ENCODE measurements around the gene ENC1.
"Not testable (repeated sequence)": the region's sequence is repeated elsewhere in the genome, so short reads cannot be mapped to it uniquely, and the experiment has no call there.

The ENC1 gene, protein sequence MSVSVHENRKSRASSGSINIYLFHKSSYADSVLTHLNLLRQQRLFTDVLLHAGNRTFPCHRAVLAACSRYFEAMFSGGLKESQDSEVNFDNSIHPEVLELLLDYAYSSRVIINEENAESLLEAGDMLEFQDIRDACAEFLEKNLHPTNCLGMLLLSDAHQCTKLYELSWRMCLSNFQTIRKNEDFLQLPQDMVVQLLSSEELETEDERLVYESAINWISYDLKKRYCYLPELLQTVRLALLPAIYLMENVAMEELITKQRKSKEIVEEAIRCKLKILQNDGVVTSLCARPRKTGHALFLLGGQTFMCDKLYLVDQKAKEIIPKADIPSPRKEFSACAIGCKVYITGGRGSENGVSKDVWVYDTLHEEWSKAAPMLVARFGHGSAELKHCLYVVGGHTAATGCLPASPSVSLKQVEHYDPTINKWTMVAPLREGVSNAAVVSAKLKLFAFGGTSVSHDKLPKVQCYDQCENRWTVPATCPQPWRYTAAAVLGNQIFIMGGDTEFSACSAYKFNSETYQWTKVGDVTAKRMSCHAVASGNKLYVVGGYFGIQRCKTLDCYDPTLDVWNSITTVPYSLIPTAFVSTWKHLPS

DNA sequence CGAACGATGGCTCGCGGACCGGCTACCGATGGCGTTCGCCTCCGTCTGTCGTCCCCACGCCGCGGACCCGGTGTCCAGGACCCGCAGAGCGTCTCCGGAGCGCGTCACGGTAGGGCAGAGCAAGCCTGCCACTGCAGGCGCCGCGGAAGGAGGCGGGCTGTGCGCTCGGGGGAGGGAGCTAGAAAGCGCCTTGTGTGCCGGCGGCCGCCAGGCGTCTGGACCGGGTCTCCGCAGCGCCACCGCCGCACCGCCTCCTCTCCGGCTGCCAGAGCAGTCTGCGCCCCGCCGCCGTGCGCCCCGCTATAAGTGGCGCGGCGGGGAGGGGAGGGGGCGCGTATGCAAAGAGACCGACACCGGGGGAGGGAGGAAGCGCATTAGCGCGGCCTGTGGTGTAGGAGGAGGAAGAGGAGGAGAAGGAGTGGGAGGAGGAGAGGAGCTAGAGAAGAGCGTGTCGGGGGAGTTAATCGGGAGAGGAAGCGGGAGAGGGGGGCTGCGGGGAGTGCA is at the start of gene ENC1:
Gene ENC1, minus strand, starts transcription at position 279 of the 504 bp plus-strand sequence. CDS start 4,243 bp downstream, outside the sequence.
- peak in 2 of 3 donors; percentile 43 to 71 for DNase-seq (ENCODE audit: low read depth in 2 of 3, low spot score in 1 of 3)

DNA sequence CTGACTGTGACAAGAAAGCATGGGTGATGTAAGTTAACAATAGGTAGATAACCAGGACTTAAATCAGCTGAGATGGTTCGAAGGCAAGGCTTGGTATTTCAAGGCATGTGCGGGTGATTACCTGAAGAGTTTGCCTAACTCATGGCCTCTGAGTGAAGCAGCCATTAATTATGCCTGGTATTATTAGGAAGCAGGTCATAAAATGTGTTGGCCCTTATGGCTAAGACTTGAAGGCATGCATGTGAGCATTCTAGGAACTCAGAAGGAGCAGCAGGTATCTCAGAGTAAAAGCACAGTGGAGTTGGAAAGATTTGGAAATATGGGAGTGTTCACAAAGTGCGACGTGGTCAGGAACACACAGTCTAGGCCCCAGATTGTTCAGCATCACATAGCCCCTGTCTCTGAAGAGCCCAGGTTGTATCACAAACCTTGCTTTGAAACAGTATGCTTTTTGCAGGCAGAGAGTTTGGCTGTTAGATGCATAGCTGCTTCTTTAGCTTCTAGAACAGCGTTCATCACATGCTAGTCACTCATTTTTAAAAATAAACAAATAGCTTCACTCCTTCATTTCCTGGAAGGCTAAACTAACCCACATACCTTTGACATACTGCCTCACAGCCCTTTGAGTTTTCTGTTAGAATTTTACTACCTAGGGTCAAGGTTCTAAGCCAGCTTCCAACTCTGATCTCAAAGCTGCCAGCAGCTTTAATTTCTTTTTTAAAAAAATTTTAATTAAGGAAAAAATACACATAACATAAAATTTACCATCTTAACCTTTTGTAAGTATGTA is 46.6 kb upstream of the ENC1 start:
- no peak for DNase-seq (ENCODE audit: low read depth in 2 of 3, low spot score in 1 of 3)

DNA sequence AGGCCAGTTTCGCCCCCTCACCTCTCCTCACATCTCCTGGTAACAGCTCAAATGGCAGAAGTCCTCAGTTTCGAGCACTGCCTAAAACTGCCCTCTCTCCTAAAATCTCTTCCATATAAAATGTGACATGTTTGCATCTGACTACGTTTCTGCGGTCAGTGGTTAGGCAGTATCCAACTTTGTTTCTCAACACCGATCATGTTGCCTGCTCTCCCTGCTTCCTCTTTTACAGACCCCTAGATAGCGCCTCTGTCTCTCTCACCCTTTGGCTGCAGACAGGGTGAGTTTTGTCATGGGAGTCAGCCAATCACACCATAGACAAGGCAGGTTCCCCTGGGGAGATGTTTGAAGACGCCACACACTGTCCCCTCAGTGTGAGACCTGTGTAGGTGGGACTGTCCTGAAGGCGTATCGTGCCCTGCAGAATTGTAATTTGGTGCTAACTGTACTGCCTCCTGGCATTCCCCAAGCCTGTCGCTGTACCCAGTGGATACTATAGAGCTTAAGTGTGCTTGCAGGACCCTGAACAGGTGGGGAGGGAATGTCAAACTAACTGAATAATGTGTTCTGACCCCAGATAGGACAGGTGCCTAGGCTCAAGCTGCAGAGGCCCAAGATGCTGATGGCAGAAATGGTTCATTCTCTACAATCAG is 45.6 kb upstream of the ENC1 start:
- DNase-seq (ENCODE audit: low read depth in 2 of 3, low spot score in 1 of 3) = no peak

DNA sequence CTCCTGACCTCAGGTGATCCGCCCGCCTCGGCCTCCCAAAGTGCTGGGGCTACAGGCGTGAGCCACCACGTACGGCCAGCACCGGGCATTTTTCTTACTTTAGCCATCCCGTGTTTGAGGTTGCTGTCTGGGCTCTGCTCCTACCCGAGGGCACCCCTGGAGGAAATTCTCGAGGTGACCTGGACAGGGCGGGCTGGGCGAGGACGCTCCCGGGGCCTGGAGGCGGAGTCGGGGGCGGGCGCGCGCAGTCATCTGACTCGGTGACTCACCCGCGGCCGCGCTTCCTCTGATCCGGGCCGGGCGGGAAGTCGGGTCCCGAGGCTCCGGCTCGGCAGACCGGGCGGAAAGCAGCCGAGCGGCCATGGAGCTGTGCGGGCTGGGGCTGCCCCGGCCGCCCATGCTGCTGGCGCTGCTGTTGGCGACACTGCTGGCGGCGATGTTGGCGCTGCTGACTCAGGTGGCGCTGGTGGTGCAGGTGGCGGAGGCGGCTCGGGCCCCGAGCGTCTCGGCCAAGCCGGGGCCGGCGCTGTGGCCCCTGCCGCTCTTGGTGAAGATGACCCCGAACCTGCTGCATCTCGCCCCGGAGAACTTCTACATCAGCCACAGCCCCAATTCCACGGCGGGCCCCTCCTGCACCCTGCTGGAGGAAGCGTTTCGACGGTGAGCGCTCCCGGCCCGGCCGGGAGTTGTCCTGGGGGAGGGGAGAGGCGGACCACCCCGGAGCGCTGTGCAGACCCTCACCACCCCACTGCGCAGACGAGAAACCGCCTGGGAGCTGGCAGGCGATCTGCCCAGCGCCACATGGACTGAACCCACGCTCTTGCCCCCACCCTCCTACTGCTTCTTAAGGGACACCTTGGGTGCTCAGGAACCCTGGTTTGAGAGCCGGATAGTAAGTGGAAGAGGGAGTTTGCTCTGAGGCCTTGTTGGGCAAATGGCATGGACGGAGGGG is 44.6 kb upstream of the ENC1 start, which contains the start of gene HEXB:
Gene HEXB, plus strand, starts transcription at position 334 of the 952 bp plus-strand sequence. Its CDS starts 28 bp downstream, at position 362.
- DNase-seq (ENCODE audit: low read depth in 2 of 3, low spot score in 1 of 3) = peak; percentile 73 to 87 (median 73)

DNA sequence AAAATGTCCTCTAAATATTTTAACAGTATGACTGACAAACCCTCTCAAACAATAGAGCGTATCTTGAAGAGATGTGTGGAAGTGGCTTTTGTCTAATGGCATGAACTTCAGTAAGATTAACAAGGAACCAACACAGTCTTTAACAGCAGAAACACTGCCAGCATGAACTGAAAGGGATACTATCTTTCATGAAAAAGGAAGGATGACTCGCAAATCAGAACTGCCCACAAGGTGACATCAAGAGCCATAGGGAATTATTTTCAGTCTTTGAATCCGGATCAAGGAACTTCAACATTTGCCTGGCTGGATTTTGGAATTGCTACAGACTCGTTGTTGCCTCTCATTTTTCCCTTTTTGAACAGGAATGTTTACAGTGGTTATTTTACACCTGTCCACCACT is 39.4 kb upstream of the ENC1 start:
- DNase-seq (ENCODE audit: low read depth in 2 of 3, low spot score in 1 of 3) = no peak

DNA sequence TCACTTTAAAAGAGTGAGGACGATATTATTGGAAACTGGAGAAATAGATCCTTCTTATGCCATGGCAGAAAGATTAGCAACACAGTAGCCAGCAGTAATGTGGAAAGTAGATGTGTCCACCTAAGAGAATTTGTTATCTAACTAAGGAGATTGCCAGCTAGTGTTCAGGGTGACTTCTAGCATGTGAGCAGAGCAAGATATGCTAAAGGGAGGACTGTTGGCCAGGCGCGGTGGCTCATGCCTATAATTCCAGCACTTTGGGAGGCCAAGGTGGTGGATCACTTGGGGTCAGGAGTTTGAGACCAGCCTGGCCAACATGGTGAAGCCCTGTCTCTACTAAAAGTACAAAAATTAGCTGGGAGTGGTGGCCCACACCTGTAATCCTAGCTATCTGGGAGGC is 38.8 kb upstream of the ENC1 start:
- not testable (repeated sequence) for DNase-seq (ENCODE audit: low read depth in 2 of 3, low spot score in 1 of 3)

DNA sequence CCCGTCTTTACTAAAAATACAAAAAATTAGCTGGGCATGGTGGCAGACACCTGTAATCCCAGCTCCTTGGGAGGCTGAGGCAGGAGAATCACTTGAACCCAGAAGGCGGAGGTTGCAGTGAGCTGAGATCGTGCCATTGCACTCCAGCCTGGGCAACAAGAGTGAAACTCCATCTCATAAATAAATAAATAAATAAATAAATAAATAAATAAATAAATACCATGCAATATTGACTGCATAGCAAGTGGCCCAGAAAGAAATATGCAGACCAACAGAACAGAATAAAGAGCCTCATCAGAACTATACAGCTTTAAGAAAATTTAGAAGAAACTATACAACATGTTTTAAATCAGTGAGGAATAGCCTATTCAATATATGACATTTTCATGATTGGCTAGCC is 37.6 kb upstream of the ENC1 start:
- DNase-seq (ENCODE audit: low read depth in 2 of 3, low spot score in 1 of 3) = not testable (repeated sequence)

DNA sequence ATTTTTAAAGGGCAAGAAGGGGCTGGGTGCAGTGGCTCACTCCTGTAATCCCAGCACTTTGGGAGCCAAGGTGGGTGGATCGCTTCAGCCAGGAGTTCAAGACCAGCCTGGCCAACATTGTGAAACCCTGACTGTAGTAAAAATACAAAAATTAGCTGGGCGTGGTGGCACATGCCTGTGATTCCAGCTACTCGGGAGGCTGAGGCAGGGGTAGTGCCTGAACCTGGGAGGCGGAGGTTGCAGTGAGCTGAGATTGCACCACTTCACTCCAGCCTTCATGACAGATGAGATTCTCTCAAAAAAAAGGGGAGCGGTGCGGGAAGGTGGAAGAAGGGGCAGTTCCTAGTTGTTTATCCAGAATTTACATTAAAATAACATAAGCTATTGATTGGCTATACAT is 35.9 kb upstream of the ENC1 start:
- DNase-seq (ENCODE audit: low read depth in 2 of 3, low spot score in 1 of 3) = not testable (repeated sequence)

DNA sequence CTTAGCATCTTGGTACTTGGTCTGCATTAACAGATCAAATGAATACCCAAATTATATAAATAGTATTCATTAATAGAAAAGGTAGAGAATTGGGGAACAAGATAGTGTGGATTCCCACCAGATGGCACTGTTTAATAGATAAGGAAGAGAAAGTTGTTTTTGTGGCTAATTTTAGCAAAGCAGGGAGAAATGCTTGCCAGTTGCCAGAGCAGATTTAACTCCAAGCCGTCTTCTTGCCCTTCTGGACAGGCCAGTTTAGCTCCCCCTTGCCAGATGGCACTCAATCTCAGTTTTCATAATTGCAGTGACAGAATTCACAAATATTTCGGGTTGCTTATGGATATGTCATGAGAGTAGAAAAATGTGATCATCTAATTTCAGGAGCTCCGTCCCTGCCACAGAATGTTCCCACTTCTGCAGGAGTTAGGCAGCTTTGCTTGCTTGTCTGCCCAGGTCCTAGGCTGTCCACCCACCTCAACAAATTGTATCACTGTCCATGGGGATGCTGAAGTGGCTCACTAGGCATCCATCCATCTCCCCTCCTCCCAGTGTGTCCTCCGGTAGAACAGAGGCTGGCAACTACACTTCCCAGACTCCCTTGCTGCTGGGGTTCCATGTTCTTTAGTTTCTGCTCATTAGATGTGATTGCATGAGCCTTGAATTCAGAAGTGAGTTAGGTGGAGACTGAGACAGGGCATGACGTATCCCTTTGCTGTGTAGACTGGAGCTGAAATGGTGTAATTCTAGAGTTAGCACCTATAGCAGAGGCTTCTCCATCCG is 32.7 kb upstream of the ENC1 start:
- no peak for DNase-seq (ENCODE audit: low read depth in 2 of 3, low spot score in 1 of 3)

DNA sequence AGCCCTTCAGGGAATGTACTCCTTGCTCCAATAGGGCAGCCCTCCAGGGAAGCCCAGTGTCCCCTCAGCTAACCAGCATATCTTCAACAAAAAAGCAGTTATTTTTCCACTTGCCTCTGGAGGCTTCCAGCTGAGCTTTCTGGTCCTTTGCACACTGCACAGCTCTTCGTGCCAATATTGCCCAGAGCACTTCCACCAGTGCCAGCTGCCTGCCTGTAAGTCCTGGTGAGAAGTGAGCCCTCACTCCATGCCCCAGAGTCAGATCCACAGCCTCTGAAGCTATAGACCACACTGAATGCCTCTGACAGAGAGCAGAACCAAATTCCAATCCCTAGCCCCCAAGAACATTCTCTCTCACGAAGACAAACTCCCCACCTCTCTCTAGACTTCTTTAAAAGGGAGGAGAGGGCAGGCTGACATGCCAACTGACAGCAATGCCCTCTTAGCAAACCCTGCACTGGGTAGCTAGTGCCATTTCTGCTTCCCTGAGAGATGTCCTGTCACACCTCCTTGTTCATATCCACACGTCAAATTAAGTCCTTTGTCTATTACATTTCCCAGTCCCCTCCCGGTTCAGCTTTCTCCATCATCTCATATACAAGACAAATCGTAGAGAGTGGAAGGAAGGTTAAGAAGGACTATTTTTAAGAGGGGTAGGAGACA is 31.8 kb upstream of the ENC1 start:
- DNase-seq (ENCODE audit: low read depth in 2 of 3, low spot score in 1 of 3) = no peak

DNA sequence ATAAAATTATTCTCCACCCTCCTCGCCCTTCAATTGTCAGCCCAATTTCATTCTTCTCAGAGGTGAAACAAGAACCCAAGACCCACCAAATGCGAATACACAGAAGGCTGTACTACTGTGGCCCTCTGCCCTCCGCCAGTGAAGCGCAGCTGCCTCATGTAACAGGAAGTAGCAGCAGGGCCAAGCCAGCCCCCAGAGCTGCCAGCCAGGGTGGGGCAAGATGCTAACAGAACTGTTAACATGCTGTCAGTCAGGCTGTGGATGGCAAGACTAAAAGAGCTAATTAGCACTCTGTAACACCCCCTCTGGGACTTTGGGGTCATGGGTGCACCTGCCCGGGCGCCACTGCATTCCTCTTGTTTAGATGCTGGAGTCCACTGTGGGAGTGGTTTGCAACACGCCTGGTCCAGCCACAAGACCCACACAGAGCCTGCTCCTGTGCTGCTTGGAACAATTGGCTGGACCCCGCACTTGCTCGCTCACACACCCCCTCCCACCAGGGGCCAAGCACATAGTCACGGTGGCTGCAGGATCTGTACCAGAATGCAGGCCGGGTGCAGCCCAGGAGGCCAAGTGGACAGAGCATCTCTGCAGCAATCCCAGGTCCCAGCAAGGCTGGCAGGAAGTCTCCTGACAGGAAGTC is 30.0 kb upstream of the ENC1 start:
- no peak for DNase-seq (ENCODE audit: low read depth in 2 of 3, low spot score in 1 of 3)

DNA sequence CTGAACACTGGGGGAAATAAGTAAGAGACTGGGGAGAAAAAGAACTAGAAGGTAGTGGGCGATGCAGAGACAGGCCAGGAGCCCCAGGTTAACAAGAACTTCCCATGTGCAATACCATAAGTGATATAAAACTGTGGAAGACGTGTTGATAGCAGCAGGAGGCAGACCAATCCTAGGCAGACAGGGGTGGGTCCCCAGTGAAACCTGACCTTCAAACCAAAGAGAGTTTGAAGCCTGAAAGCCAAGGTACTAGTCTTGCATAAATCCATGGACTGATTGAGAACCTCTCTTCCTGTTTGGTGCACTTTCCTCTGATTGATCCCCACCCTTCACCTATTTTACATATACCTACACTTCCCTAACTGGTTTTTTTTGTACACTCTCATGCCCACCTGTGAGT is 29.3 kb upstream of the ENC1 start:
- DNase-seq (ENCODE audit: low read depth in 2 of 3, low spot score in 1 of 3) = no peak

DNA sequence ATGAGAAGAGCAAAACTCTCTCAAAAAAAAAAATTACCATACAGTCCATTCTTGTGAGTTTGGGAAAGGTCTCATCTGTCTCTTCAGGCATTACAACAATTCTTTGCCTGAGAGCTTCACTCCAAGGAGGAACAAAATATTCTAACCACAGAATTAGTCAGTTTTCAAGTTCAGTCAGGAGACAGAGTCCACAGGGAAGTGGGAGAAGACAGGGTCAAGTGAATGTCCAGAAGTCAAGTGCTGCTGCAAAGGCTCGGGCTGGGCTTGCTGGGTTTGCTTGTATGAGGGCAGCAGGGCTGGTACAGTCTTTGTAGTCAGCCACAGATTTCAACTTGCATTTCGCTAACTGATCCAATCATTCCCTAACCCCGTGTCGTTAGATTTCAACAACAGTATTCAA is 26.9 kb upstream of the ENC1 start:
- no peak for DNase-seq (ENCODE audit: low read depth in 2 of 3, low spot score in 1 of 3)

DNA sequence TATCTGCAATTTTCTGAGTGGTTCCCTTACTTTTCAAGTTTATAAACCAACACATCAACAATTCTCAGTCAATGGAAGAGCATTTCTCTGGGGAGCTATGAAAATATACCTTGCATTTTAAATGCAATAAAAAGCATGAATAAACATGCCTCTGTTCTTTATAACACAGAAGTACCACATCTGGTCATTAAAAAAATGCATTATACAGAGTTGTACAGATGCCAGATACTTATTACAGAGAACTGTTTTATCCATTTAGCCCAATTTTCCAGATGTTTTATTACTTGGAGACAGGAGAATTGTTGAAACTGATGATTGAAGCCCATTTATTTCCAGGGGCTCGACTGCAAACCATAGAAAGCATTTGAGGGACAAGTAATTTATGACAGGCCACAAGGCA is 25.3 kb upstream of the ENC1 start:
- DNase-seq (ENCODE audit: low read depth in 2 of 3, low spot score in 1 of 3) = no peak

DNA sequence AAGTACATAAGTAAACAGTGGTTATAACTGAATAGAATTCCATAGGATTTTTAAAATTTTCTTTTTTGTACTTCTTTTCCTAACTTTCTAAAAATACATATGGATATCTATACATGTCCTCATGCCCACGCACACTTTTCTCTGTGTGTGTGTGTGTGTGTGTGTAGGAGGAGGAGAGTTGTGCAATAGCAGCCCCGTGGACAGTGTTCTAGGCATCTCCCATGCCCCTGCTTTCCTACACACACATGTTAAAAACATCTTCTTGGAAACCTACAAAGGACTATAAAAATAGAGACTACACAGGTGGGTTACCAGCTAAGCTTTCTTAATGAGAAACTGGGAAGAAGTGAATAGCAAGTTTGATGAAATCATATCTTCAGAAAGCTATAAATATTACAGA is 24.7 kb upstream of the ENC1 start:
- no peak for DNase-seq (ENCODE audit: low read depth in 2 of 3, low spot score in 1 of 3)

DNA sequence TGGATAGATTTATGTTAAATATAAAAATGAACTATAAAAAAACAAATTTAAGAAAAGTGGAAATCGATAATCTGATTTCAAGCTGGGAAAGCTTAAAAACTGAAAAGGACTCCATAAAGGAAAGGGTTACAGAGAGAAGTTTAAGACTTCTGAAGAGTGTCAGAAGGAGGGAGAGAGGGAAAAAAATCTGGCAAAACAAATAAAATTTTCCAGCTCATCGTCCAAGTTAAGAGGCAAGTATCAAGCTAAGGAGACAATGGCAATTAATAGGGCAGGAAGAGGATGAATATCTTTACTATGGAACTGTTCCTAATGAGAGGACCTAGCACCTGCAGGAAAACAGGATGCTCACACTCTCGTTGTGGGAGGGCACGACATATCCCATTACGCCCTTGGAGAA is 24.0 kb upstream of the ENC1 start:
- no peak for DNase-seq (ENCODE audit: low read depth in 2 of 3, low spot score in 1 of 3)

DNA sequence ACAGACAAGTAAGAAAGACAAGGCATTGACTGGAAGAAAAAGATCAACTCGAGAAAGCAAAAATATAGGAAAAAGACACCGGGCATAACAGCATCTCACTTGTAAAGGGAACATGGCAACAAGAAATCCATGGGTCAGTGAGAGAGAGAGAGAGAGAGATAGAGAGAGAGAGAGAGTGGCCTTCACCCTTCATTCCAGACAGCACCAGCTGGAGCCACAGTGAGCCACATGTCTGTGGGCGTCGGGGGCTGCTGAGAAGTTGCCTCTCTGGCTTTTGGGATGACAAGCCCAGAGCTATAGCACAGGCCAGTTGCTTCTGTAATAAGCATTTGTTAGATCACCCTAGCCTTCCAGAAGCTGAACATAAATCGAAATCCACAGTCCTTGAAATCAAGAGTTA is 20.3 kb upstream of the ENC1 start:
- no peak for DNase-seq (ENCODE audit: low read depth in 2 of 3, low spot score in 1 of 3)

DNA sequence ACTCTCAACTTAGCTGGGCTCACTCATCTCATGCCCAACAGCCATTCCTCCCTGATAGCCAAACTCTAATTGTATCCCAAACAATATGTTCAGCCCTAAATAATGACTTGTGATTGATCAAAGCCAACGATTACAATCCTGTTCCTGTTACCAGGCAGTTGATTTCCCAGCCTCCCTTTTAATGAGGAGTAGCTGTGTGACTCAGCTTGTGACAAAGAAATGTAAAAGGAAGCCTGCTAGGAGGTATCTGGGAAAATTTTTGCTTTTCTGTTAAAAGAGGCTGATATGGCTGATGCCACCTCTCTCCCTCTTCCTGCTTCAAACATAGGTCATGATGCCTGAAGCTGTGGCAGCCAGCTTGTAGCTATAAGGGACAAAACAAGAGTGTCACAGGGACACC is 19.6 kb upstream of the ENC1 start:
- no peak for DNase-seq (ENCODE audit: low read depth in 2 of 3, low spot score in 1 of 3)

Data from stimulated activated CD4-positive, alpha-beta T cell treated with anti-CD3 and anti-CD28 coated beads, Interleukin-12 subunit alpha, Interleukin-12 subunit beta, amount 100 ng/mL, for 48 hours (primary cell).